Activated B cell treated with CpG ODN at 0.5 μM for 24 hours (primary cell): ENCODE results near the gene FRA10AC1. TPM values are rescaled to one million over a fixed set of nuclear protein-coding genes. Genes with fewer than 3 reads are reported as not detected.
A peak's percentile ranks its signal among the peaks of the same experiment; 100 is the strongest.

Experiments used
- ATAC-seq: fragments of 200-7000 bp; cut with Tn5 transposase; one replicate; pipeline ENCODE4 v1.10.0; 2021; ENCODE audit warnings: low read depth, mild to moderate bottlenecking, moderate library complexity
- CTCF ChIA-PET: fragments of 350-600 bp; sonication (Branson Sonifier 250); formaldehyde crosslinking; loops from one replicate; lab custom pipeline; 2021; ENCODE audit warnings: antibody characterized with exemption; lab: Charles Lee
- POLR2A ChIA-PET: fragments of 350-600 bp; sonication (Branson Sonifier 250); formaldehyde crosslinking; loops from one replicate; lab custom pipeline; 2021; ENCODE audit warnings: antibody characterized with exemption; lab: Charles Lee
- DNase-seq: peaks from one replicate; pipeline ENCODE4 v3.0.0; 2022
- H3K27ac Mint-ChIP-seq: one replicate; pipeline ENCODE4 v1.8.0; 2020; ENCODE audit warnings: mixed read lengths
- H3K27me3 Mint-ChIP-seq: one replicate; pipeline ENCODE4 v1.8.0; 2021; ENCODE audit warnings: mixed read lengths
- H3K36me3 Mint-ChIP-seq: one replicate; pipeline ENCODE4 v1.8.0; 2021; ENCODE audit warnings: low read depth, mixed read lengths
- H3K4me1 Mint-ChIP-seq: one replicate; pipeline ENCODE4 v1.8.0; 2021; ENCODE audit warnings: mixed read lengths
- H3K4me3 Mint-ChIP-seq: one replicate; pipeline ENCODE4 v1.8.0; 2020; ENCODE audit warnings: mild to moderate bottlenecking, mixed read lengths
- H3K9me3 Mint-ChIP-seq: one replicate; pipeline ENCODE4 v1.8.0; 2020; ENCODE audit warnings: mixed read lengths
- intact Hi-C: fragments of 100-400 bp; cut with micrococcal nuclease; formaldehyde crosslinking; loops from one replicate; pipeline ENCODE4 v1.15.1; 2024
- total RNA-seq: library from RNA; stranded (reverse); gene quantifications from 2 replicates; pipeline ENCODE4 v1.2.3, GENCODE V29; 2022
- TF ChIP-seq, protein P1 (sequence below): fragments of 200-600 bp; IDR thresholded peaks from one replicate; pipeline ENCODE4 v1.8.0; 2022; ENCODE audit warnings: antibody characterized with exemption, mild to moderate bottlenecking

FRA10AC1 gene
- total RNA-seq, 1 donor from 2014 or later, result 24.8 TPM

DNA sequence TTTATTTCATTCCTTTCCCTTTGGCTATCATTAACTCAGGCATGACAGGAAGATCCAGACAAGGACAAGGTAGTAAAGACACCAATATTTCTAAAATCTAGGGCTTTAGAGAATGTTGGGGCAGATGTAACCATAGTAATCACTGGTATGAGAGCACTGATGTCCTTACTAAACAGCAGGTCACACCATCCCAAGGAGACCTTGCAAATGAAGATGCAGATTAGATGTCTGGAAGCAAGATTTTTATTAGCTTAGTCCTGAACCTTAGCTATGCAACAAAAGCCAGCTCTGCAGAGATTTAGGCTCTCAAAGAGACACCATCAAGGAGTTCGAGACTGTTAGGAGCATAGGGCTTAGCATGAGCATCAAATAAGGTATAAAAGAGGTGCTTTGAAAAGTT, 23.6 kb upstream of the FRA10AC1 start:
- ATAC-seq (no peak), DNase-seq (no peak)
- Mint-ChIP-seq H3K9me3 (no peaks in the 10 kb centered on the region), H3K36me3 (no peaks in the 10 kb centered on the region), H3K27ac (no peak overlapping the region), H3K4me3 (no peak overlapping the region), H3K27me3 (peaks cover 29% of the 10 kb centered on the region), H3K4me1 (no peaks in the 10 kb centered on the region)
- CTCF ChIA-PET, result no interaction called here
- intact Hi-C loops, result loop anchor here (1.0 kb wide), 1 partner anchor 12 kb away; no protein-coding TSS in a partner anchor
- POLR2A ChIA-PET, result no interaction called here
- TF ChIP-seq, protein P1, sequence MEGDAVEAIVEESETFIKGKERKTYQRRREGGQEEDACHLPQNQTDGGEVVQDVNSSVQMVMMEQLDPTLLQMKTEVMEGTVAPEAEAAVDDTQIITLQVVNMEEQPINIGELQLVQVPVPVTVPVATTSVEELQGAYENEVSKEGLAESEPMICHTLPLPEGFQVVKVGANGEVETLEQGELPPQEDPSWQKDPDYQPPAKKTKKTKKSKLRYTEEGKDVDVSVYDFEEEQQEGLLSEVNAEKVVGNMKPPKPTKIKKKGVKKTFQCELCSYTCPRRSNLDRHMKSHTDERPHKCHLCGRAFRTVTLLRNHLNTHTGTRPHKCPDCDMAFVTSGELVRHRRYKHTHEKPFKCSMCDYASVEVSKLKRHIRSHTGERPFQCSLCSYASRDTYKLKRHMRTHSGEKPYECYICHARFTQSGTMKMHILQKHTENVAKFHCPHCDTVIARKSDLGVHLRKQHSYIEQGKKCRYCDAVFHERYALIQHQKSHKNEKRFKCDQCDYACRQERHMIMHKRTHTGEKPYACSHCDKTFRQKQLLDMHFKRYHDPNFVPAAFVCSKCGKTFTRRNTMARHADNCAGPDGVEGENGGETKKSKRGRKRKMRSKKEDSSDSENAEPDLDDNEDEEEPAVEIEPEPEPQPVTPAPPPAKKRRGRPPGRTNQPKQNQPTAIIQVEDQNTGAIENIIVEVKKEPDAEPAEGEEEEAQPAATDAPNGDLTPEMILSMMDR, result no peak

DNA sequence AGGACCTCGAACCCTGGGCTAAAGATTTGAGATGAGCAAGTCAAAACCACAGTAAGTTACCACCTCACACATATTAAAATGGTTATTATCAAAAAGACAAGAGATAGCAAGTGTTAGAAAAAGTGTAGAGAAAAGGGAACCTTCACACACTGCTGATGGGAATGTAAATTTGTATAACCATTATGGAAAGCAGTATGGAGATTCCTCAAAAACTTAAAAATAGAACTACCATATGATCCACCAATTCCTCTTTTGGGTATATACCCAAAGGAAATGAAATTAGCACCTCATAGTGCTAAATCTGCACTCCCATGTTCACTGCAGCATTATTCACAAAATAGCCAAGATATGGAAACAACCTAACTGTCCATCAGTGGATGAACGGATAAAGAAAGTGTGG, 20.8 kb upstream of the FRA10AC1 start:
- Mint-ChIP-seq H3K4me1 (peaks cover 7% of the 10 kb centered on the region), H3K27ac (no peak overlapping the region), H3K36me3 (no peaks in the 10 kb centered on the region), H3K4me3 (no peak overlapping the region), H3K9me3 (no peaks in the 10 kb centered on the region), H3K27me3 (peaks cover 32% of the 10 kb centered on the region)
- DNase-seq (no peak), ATAC-seq (no peak)
- POLR2A ChIA-PET, result no interaction called here
- CTCF ChIA-PET, result no interaction called here
- TF ChIP-seq, protein P1, result no peak
- intact Hi-C loops, result no loop called here

GRCh38 chr10:93722550-93722949, 20.2 kb upstream of the FRA10AC1 start:
- Mint-ChIP-seq H3K27ac (no peak overlapping the region), H3K4me1 (peaks cover 7% of the 10 kb centered on the region), H3K27me3 (peaks cover 29% of the 10 kb centered on the region), H3K9me3 (no peaks in the 10 kb centered on the region), H3K36me3 (no peaks in the 10 kb centered on the region), H3K4me3 (no peak overlapping the region)
- no peak for ATAC-seq
- ChIA-PET POLR2A (no interaction called here), CTCF (no interaction called here)
- intact Hi-C loops, result no loop called here
- TF ChIP-seq, protein P1, result no peak
- no peak for DNase-seq

- no peak overlapping the region for H3K27ac Mint-ChIP-seq
- H3K4me3 Mint-ChIP-seq, result no peak overlapping the region
- peaks cover 22% of the 10 kb centered on the region for H3K4me1 Mint-ChIP-seq
- ChIA-PET CTCF (interaction anchor here (1.6 kb wide), 1 partner anchor 96 kb away, joined by 4 read pairs; no protein-coding TSS in a partner anchor), POLR2A (interaction anchor here (2.3 kb wide), 1 partner anchor 17 kb away, joined by 10 read pairs; the partner anchor contains the start of gene FRA10AC1)
- DNase-seq, result no peak
- H3K27me3 Mint-ChIP-seq, result peaks cover 21% of the 10 kb centered on the region
- ATAC-seq, result no peak
- TF ChIP-seq, protein P1, result no peak
- intact Hi-C loops, result no loop called here
- H3K36me3 Mint-ChIP-seq, result no peaks in the 10 kb centered on the region
- no peaks in the 10 kb centered on the region for H3K9me3 Mint-ChIP-seq
These were observed 17.5 kb upstream of the FRA10AC1 start for GRCh38 chr10:93719901-93720300.

GRCh38 chr10:93718937-93719725, 16.7 kb upstream of the FRA10AC1 start:
- intact Hi-C loops, result no loop called here
- no peak overlapping the region for H3K27ac Mint-ChIP-seq
- POLR2A ChIA-PET, result interaction anchor here (2.3 kb wide), 1 partner anchor 16 kb away, joined by 10 read pairs; the partner anchor contains the start of gene FRA10AC1
- TF ChIP-seq, protein P1, result no peak
- H3K27me3 Mint-ChIP-seq, result peaks cover 19% of the 10 kb centered on the region
- H3K4me3 Mint-ChIP-seq, result no peak overlapping the region
- CTCF ChIA-PET, result interaction anchor here (1.6 kb wide), 1 partner anchor 97 kb away, joined by 4 read pairs; no protein-coding TSS in a partner anchor
- no peak for DNase-seq
- peaks cover 23% of the 10 kb centered on the region for H3K4me1 Mint-ChIP-seq
- ATAC-seq, result peak; percentile 27
- H3K9me3 Mint-ChIP-seq, result no peaks in the 10 kb centered on the region
- no peaks in the 10 kb centered on the region for H3K36me3 Mint-ChIP-seq
